Activated CD8-positive, alpha-beta memory T cell treated with anti-CD3 and anti-CD28 coated beads, Interleukin-2, amount 50 U/mL, for 1 hour (primary cell): ENCODE data around the gene PBXIP1.

Experiments used
- DNase-seq: peaks from one replicate; pipeline ENCODE4 v3.0.0-alpha.2; 2020; ENCODE audit errors: extremely low read depth

Gene PBXIP1

GRCh38 chr1:154957091-154957657 lies 1.3 kb upstream of the PBXIP1 start:
- no peak for DNase-seq

GRCh38 chr1:154956544-154956941 lies 644 bp upstream of the PBXIP1 start:
- no peak for DNase-seq

GRCh38 chr1:154955039-154955717 lies 721 bp downstream of the PBXIP1 start:
- peak; percentile 96 for DNase-seq

GRCh38 chr1:154954541-154954940 lies 1.4 kb downstream of the PBXIP1 start:
- DNase-seq: no peak

GRCh38 chr1:154953611-154954038 lies 2.3 kb downstream of the PBXIP1 start:
- DNase-seq: no peak

- DNase-seq: no peak
Measured at GRCh38 chr1:154952664-154953063, 3.2 kb downstream of the PBXIP1 start.

GRCh38 chr1:154951901-154952657 lies 3.8 kb downstream of the PBXIP1 start:
- DNase-seq: peak; percentile 42

- DNase-seq: no peak
Measured at GRCh38 chr1:154948079-154948478, 7.8 kb downstream of the PBXIP1 start.

- no peak for DNase-seq
Measured at GRCh38 chr1:154945962-154946850, 9.7 kb downstream of the PBXIP1 start.

GRCh38 chr1:154945160-154945961 lies 10.5 kb downstream of the PBXIP1 start:
- no peak for DNase-seq

- no peak for DNase-seq
Measured at GRCh38 chr1:154944401-154945159, 11.3 kb downstream of the PBXIP1 start.

GRCh38 chr1:154943649-154944400 lies 12.1 kb downstream of the PBXIP1 start:
- no peak for DNase-seq

GRCh38 chr1:154941333-154942013 lies 14.4 kb downstream of the PBXIP1 start:
- DNase-seq: no peak

GRCh38 chr1:154940651-154941194 lies 15.2 kb downstream of the PBXIP1 start:
- DNase-seq: no peak

- no peak for DNase-seq
Measured at GRCh38 chr1:154940213-154940560, 15.7 kb downstream of the PBXIP1 start.

GRCh38 chr1:154938604-154939399 lies 17.1 kb downstream of the PBXIP1 start:
- DNase-seq: no peak

- no peak for DNase-seq
Measured at GRCh38 chr1:154937988-154938386, 17.9 kb downstream of the PBXIP1 start.
